ENCODE results near the gene ZNF521.

Gene ZNF521

DNA sequence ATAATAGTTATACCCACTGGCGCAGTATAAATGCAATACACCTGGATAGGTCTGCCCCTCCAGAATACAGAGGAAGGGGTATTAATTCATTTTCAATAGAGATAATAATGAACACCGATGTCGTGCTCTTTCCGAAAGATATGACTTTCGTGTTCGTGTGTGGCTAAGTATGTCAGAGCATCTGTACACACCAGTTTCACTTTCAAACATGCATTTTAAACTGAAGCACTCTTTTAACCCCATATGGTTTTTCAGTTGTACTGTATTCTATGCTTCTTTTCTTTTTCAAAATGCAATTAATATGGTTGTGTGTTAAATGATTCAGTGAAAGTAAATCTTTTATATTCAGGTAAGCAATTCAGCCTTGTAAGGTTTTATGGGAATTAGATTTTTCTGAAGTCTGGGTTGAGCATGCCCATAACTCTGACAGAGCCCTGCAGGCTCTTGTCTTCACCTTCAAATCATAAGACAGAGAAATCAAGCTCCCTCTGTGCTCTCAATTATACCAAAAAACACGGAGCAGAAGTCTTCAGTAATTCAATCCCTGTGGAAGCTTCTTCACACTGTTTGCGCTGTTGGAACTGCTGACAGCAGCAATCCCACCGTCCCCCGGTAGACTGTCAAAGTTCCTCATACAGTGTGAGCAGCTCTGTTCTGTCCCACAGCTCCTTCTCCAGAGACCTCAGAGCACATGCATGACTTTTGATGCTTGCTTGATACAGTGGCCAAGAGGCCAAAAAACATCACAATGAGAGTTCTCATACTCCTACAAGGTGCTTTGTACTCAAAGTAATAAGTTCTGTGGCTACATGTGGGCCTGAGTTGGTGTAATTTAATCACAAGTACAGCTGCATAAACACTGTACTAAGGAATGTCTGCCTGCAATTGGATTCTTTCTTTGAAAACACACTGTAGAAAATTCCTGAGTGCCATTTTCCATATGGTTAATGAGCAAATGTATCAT is 186.8 kb downstream of the ZNF521 start:
- DNase-seq: no peak

DNA sequence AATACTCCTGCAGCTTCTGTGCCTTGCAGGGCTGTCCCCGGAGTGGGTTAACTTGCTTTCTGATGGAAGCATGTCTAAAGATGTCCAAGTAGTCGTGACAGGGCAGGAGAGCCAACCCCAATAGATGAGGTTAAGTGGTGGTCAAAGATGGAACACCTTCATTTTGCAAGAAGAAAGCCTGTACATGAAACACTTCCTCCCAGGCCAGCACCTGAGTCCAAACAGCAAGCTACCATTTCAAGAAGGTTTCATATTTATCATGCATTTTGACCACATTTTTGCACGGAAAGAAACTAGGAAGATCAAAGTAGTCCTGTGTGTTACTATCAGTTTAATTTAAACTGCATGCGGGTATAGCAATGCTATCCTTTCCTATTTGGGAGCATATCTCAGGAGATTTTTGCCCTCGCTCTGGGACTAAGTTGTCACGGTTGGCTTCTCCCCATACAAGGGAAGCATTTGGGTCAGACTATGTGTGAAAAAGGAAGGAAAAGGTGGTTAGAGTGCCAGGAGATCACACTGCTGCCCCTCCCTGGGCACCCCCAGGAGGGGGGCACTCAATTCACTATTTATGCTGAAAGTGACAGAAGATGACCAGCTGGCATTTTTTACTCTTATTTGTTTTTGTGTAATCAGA is 187.6 kb downstream of the ZNF521 start:
- DNase-seq: no peak

GRCh38 chr18:25153426-25153825 is 198.5 kb downstream of the ZNF521 start:
- no peak for DNase-seq

DNA sequence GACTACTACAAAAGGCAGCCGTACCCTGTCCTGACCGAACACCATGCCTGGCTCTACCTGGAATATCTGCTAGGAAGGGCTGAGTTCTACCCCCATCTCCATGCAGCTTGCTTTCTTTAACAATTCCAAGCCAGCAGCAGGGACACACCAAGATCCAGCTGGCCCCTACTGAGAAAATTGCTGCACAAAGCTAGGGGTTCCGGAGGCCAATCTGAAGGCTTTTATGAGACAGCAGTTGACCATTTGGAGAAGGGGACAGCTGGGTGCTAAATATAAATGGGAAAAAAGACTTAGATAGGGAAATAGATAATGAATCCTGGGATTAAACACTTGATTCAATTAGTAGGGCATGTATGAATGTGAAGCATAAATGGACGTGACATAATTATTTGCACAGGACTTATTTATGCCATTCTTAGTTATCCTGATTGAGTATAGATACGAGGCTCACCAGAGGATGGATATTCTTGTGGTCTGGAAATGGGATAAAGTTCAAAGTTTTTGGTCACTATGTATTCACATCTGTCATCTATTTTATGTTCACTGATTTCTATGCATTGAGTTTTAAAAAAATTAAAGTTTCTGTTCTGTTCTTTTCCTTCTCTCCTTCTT is 204.0 kb downstream of the ZNF521 start:
- no peak for DNase-seq

- no peak for DNase-seq
These were observed 205.5 kb downstream of the ZNF521 start for GRCh38 chr18:25146512-25146910.

- no peak for DNase-seq
These were observed 206.0 kb downstream of the ZNF521 start for GRCh38 chr18:25145731-25146511.

- no peak for DNase-seq
These were observed 207.1 kb downstream of the ZNF521 start for GRCh38 chr18:25144820-25145219.

DNA sequence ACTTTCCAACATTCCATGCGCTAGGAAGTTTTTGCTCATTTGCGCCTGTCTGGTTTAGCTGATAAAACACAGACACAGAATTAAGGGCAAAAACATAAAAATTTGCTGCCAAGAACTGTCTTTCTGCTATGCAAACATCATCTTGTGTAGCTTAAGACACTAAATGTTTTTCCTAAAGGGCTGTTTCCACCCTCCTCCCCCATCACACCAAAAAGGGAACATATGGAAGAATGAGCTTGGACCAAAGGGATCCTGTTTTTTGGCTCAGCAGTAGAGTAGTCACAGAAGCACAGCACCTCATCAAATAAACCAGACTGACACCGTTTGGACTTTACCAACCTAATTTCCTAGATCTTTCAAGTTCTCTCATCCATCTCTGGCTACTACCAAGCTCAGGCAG is 210.1 kb downstream of the ZNF521 start:
- no peak for DNase-seq

DNA sequence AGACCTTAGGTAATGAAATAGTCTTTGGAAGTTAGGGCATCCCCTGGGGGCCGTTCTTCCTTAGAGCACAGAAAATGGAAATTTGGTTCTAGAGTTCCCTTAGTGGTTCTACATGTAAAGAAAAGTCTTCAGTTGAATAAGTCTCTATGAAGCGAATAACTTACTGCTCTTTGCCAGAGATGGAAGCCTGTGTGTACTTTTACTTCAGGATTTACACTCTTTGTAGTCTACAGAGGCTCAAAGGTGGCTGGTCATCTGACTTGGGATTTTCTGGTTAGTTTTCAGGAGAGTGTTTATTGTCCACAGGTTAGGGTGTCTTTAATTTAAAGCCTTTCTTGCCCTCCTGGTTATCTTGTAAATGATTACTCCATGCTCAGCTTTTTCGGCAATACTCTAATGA is 210.6 kb downstream of the ZNF521 start:
- no peak for DNase-seq

GRCh38 chr18:25140962-25141308 is 211.0 kb downstream of the ZNF521 start:
- no peak for DNase-seq

GRCh38 chr18:25140124-25140961 is 211.6 kb downstream of the ZNF521 start:
- DNase-seq: no peak

- no peak for DNase-seq
These were observed 214.8 kb downstream of the ZNF521 start for GRCh38 chr18:25137197-25137472.

- DNase-seq: no peak
These were observed 215.4 kb downstream of the ZNF521 start for GRCh38 chr18:25136416-25137196.

GRCh38 chr18:25134861-25135260 is 217.1 kb downstream of the ZNF521 start:
- DNase-seq: no peak

DNA sequence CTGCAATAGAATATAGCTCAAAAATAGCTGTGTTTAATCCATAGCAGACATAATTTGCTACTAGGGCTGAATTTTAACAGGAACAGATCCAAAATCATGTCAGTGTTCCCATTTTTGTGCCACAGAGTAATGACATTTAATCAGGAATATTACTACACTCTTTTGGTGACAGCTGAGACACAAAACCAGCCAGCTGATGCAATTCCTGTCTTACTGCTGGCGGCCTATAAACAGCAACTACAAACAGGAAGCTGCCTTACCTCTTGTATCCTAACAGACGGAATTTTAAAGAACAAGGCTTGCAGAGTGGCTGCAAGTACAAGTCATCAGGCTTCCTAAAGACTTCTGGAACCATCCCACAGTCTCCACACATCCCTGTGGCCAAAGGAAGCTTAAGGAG is 218.1 kb downstream of the ZNF521 start:
- DNase-seq: no peak

- DNase-seq: no peak
These were observed 219.0 kb downstream of the ZNF521 start for GRCh38 chr18:25132786-25133496.

DNA sequence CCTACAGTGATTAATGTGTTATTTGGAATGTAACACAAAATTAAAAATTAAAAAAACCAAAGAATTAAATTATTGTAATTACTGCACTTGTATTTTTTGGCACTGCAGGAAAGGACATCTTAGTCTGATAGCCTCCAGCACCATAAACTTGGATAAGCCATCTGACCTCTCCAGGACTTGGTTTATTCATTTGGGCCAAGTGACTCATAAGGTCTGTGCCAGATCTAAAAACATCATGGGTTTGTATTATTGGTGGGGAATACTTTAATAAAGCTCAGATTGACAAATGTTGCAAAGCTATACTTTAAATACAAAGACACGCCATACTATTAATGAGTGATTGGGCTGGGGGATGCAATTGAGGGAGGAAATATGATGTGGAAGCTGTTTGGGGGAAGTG is 225.2 kb downstream of the ZNF521 start:
- no peak for DNase-seq

DNA sequence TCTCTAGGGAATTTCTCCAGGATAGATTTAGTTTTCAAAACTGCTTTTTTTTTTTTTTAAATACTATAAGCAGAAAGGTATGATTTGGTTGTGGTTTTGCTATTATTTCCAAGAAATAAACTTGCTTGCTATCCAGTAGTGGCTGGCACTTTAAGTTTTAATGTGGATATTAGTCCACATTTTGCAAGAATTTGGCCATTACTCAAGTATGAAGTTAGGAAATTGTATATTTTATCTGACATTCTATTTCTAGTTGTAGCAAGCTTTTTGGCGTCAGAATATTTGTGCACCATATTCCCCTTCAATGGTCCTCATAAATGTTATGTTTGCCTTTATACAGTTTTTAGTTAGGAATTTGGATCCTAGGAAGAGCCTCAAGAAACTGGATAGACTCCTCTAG is 226.3 kb downstream of the ZNF521 start:
- DNase-seq: no peak

DNA sequence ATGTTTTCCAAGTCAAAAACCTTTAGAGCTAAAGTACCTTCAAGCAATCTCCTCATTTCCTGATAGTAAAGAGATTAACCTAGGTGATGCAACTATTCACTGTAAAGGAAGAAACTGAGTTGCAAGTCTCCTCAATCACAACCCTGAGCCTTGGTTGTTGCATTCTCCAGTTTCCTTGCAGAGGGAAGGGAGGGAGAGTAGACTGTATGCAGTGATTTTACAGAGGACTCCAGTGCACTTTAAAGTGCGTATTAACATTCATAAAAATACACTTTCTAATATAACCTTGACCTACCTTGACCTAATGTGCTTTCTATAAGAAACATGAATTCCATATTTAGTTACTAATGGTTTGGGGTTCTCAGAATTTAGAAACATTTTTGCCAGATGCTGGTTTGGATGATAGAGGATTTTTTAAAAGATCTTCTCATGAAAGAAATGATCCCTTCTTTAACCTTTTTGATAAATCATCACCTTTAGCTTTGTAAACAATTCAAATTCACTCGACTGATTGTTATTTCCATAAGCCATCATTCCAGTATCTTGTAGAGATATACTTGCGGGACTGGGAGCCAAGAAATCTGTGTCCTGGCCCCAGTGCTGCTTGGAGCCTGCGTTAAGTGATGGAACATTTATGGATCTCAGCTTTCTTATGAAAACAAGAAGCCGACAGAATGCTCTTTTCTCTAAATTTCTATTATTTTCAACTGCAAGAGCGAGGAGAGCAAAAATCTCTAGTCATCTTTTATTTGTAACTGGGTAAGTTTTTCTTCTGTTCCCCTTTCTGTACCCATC is 228.3 kb downstream of the ZNF521 start:
- no peak for DNase-seq

- no peak for DNase-seq
These were observed 230.5 kb downstream of the ZNF521 start for GRCh38 chr18:25121442-25121841.

All from effector CD8-positive, alpha-beta T cell (primary cell).